Fibroblast of upper back skin (primary cell): ENCODE measurements around the gene PPP1R1B.

ENCODE experiments used
- DNase-seq: peaks from one replicate; pipeline ENCODE4 v3.0.0-alpha.2; 2013

PPP1R1B gene

DNA sequence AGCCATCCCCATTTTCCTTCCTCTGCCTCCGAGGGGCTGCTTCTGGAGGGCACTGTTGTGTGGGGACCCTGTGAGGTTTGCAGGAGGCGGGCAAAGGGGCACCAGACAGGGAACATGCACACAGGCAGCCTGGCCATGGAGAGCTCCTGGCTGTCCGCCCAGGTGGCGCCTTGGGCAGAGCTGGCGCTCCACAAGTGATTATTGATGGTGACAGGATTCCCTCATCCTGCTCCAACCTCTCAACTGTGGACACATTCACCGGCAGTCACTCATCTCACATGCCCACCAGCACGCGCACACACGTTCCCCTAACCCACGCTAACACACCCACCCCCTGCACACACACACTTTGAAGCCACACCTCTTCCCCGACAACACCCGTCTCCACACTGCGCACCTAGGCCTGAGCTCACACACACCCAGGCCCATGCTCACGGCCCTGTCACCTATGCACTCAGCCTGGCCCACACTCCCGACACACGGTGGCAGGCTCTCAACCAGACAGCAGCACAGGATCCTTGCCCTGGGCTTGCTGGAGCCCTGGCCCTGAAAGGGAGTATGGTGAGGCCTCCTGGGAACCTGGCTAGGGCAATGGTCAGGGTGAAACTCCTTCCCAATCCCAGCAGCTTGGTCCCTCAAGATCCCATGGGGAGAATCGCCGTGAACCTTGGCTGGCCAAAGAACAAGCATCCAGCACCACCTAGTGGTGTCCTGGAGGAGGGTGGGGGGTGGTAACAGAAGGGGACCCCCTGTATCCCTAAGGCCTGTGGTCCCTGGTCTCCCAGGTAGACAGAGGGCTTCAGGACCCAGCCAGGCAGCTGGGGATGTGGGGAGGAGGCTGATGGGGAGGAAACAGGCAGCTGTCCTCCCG is 45.1 kb downstream of the PPP1R1B start:
- DNase-seq = peak; percentile 21

DNA sequence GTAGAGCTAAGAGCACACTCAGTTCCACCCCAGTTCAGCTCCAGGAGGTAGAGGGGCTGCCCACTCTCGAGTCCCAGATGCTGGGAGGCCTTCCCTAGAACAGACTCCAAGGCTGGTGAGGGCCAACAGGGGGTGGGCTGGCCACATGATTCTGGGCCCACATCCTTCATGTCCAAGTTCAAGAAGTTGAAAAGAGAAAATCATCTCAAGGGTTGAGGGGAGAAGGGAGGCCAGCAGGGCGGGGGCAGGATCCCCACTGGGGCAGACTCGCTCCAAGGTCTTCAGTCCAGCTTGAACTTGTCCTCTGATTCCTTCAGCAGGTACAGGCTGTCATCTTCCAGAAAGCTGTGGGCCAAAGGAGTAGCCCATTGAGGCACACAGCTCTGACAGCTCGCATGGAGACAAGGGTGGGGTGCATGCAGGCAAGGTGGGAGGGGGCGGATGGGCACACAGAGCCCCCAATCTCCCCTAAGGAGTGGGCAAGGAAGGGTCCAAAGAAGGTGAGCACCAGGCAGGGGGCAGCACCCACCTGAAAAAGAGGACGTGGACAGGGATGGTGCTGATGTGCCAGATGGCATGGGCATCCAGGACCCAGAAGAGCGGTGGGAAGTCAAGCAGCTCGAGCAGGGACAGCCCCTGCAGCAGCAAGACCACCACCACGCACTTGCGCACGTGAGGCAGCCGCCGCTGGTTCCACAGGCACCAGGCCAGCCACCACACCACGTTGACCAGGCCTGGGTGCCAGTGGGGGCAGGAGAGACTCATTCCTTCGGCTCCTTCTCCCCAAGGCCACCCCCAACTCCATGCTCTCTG is 46.0 kb downstream of the PPP1R1B start:
- DNase-seq = no peak

DNA sequence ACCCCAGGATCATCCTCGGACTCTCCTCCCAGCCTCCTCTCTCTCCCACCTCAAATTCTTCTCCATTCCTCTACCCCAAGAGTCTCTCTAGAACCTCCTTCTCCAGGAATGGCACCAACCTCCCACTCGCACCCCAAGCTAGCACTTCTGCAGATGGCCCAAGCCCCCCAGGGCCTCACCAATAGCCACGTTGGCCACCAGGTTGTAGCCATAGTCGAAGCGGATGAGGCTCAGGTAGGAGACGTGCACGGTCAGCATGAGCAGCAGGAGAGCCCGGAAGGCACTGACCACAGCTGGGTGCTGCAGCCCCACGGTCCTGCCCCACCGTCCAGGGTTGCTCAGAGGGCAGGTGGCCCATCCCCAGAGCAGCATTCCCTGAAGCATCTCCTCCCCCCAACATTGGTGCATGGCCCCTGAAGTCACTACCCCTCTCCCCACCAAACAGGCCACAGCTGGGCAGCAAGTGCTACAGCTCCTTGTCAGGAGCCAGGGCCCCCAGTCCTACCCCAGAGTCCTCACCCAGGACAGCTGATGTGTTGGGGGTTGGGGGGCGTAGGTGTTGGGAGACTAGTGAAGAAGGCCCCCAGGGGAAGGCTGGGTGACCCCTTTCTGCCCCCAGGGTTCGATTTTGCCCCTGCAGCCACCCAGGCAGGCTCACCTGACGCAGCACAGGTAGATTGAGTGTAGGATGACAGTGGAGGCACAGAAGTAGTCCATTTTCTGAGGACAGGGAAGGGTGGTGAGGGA is 46.8 kb downstream of the PPP1R1B start:
- no peak for DNase-seq

DNA sequence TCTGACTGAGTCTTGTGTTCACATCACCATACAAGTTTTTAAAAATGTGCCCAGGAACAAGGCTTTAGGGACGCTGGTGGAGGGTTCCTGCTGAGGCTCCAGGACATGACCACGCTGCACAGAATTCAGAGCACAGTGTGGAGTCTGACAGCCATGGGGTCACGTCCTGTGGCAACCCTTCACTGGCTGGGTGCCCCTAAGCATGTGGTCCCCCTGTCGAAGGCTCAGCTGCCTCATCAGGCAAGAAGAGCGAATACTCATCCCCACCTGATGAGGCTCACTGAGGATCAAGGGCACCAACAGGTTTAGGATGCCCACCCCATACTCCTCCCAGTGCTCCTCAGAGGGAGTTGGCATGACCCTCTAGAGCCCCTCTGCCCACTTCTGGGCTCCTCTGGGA is 47.4 kb downstream of the PPP1R1B start:
- DNase-seq = no peak

GRCh38 chr17:39674702-39675389 is 48.1 kb downstream of the PPP1R1B start:
- no peak for DNase-seq

DNA sequence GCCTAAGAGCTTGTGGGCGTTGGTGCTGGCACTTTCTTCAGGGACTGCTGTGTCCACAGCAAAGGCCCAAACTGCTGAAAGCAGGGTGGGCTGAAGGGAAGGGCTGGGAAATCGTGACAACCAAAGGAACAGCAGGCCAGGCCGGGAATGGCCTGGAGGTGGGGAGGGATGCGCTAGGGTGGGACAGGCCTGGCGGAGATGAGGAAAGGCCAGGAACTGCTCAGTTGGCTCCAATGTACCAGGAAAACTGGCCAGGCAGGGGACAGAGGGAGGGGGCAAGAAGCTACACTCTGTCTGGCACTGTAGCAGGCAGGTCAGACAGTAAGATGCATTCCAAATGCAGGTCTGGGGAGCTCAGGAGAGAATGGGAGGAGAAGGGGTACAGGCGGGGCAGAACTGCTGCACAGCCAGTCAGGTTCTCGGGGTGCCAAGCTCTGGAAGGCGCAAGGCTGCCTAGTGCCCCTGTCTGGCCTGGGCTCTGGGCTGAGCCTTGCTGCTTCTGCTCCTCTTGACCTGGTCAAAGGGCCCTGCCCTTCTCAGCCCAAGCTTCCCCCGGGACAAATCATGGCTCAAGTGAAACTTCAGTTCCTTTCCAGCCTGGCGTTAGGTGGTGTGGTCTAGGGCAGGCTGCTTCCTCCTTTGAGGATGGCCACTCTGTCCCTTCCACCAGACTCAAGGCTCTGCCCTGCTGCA is 48.8 kb downstream of the PPP1R1B start:
- no peak for DNase-seq

DNA sequence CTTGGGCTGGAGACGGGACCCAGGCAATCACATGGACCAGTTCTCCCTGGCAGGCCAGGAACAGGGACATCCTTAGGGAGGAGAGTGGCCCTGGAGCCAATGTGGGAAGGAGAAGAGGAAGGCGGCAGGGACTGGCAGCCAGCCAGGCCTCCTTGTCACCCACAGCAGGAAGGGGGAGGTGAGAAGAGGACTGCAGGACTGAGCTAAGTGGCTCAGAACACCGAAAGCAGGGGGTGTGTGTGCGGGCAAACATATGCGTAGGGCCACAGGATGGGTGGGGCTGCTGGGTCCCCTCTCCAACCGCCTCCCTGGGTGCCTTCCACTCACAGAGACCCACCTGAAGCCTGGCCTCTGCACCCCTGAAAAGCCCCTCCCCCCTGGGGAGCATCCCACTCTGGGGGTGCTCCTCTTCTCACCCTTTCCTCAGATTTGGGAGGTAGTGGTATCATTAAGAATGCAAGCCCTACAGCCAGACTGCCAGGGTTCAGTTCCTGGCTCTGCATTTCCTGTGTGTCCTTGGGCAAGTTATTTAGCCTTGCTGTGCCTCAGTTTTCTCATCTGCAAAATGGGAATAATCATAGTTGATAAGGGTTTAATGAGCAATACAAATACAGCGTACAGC is 49.6 kb downstream of the PPP1R1B start:
- no peak for DNase-seq

- no peak for DNase-seq
These were observed 50.3 kb downstream of the PPP1R1B start for GRCh38 chr17:39677072-39677471.

DNA sequence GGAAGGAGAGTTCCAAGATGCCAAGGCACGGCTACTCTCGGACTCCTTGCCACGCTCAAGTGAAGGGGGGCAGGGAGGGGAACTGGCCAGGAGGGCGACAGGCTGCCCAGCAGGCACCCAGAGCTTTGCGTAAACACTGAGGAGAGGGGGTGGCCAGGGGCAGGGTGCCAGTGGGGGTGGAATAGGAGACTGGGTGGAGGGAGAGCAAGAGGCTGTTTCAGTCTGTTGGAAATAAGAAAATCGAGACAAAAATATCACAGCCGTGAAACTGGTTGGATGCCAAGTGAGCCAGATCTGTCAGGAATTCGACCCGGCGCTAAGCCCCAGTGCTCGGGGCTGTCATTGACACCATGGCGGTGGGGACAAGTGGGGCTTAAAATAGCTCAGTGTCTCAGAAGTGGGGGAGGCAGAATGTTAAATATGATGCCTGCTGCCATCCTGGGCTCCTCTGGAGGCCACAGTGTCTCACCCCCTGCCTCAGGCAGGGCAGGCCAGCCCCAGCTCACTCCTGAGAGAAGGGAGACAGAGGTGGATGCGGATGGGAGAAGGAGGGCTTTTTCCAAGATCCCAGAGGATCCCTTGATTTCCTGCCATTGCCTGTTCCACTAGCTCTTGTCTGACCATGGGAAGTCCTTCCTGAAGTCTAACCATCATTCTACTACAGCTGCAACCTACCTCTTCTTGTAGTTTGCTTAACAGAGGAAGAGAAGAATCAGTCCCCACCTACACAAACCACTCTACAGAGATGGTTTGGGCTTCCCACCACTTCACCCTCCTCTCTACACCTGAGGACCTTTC is 51.0 kb downstream of the PPP1R1B start:
- DNase-seq = no peak

GRCh38 chr17:39678340-39679116 is 51.8 kb downstream of the PPP1R1B start:
- DNase-seq = no peak

DNA sequence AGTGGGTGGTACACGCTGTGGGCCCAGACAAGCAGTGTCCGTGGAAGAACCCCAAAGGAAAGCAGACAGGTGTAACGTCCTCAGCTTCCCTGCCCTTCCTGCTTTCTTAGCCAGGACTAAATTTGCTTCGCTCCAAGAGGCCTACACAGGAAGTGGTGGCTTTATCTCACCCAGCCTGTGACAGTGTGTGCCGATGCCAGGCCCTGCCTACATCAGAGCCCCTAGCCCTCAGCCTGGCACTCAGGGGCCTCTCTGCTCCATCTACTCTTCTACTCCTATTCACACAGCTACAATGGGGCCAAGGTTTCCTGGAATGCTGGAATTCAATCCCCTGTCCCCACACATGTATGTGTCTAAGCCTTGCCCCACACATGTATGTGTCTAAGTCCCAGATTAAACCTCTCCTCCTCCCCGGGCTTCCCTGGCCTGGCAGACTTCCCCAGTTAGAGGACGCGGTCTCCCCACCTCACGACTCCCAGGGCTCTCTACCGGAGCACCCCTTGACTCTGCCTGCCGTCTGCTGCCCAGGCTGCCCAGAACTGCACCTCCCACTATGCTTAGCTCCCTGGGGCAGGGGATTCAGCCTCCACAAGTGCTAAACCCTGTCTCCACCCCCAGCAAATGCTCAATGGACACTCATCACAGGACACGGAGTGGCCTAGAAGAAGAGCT is 52.9 kb downstream of the PPP1R1B start:
- DNase-seq = no peak

DNA sequence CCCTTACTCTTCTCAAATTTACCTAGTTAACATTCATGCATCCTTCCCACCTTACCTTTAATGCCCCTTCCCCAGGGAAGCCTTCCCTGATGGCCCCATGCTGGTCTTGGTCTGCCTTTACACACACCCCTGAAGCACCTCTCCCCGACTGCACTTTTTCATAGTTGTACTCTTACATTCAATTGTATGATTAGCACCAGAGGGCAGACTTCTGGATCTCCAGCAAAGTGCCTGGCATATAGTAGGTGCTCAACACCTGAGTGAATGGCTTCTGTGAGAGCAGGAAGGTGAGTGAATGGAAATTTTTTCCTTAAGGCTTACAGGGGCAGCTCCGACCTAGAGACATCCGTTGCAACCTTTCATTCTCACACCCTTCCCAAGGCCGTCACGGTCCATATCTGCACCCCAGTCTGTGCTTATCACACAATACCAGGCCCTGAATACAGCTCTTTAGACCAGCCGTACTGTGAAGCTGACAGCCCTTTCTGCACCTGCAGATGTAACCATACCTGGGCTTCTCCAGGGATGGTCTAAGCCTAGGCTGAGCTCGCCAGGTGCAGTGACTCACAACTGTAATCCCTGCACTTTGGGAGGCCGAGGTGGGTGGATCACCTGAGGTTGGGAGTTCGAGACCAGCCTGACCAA is 56.7 kb downstream of the PPP1R1B start:
- no peak for DNase-seq

DNA sequence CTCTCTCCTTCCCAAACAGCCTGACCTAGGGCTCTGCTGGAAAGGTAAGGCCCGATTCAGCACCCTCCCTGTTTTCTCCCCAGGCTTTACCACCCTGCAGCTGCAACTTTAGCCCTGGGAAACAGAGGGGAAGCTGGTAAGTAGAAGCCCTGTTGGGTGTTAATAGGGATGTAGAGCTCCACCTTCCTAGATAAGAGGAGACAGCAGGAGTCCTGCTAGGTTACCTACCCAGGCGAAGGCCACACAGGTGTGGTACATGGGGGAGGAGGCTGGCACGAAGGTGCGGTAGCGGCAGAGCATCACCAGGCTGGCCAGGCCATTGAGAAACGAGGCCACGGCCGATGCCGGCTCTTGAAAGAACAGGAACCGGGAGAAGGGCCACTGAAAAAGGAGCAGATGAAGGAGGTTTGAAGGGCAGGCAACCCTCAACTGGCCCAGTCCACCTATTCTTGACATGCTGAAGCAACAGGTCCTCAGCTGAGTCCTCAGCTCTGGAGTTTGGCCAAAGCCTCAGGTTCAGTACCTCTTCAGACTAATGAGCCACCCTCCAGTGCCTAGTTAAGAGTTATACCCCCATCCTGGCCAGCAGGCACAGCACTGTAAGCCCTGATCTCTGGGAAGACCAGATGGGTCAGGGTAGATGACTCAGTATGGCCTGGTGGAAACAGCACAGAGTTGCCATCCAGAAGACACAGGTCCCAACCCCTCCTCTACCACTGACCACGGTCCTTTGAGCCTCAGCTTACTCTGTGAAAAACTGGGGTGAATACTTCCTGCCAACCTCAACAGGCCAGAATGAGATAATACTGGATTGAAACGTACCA is 57.8 kb downstream of the PPP1R1B start:
- DNase-seq = no peak
